A172 (cell line): ENCODE results near the gene ZNF860. TPM values are rescaled to one million over a fixed set of nuclear protein-coding genes. Genes with fewer than 3 reads are reported as not detected.
A peak's percentile ranks its signal among the peaks of the same experiment; 100 is the strongest.
"Not testable (repeated sequence)": the region's sequence is repeated elsewhere in the genome, so short reads cannot be mapped to it uniquely, and the experiment has no call there.

Source experiments
- DNase-seq: peaks from one replicate; pipeline ENCODE4 v3.0.0-alpha.2; 2015; ENCODE audit warnings: low spot score
- total RNA-seq: library from RNA; depleted of rRNA; stranded (reverse); fragments of >200 nt; shearing (Covaris generic); gene quantifications from 2 replicates; pipeline ENCODE4 v1.2.3, GENCODE V29; 2014

Gene ZNF860
- total RNA-seq, 1 experiment from 2014 or later, result 3.2 TPM

GRCh38 chr3:31996195-31996594 is 14.6 kb downstream of the ZNF860 start:
- DNase-seq, result no peak

- no peak for DNase-seq
Measured at GRCh38 chr3:31997500-31997899, 15.9 kb downstream of the ZNF860 start.

GRCh38 chr3:31999907-32000439 is 18.4 kb downstream of the ZNF860 start:
- no peak for DNase-seq

- DNase-seq, result no peak
Measured at GRCh38 chr3:32000877-32001276, 19.3 kb downstream of the ZNF860 start.

DNA sequence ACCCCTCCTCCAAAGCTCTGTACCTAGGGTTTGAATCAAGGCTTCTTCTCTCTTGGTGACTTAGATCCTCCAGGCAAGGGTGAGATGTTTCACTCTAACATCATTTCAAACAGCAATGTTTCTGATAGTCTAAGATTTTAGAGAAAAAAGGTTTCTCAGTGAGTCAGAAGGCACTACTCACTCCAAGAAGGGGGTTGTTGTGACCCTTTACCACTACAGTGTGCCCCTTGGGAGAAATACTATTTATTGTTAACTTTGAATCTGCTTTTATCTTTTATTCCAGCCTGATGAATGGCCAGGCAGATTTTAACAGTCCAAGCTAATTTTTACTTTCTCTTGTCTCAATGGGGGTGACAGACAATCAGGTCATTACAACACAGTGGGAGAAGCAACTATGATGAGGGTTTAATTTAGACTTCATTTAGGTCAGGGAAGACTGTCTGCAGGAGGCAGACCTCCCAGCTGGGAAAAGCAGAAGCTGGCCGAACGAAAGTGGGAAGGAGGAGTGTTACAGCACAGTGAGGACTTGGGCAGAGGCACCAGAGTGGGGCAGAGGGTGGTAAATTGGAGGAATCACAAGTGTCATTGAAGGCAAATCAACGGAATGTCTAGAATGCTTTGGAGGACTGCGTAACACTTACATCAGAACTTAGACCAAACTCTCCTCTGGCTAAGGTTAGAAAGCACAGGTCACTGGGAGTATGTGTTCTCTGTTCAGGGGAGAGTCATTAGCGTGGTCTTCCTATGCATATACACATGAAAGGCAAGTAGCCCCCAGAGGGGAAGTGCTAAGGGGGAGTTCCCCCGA is 21.2 kb downstream of the ZNF860 start:
- no peak for DNase-seq

GRCh38 chr3:32003380-32003779 is 21.8 kb downstream of the ZNF860 start:
- DNase-seq, result no peak

- no peak for DNase-seq
Measured at GRCh38 chr3:32004113-32004765, 22.7 kb downstream of the ZNF860 start.

GRCh38 chr3:32009101-32009500 is 27.6 kb downstream of the ZNF860 start:
- no peak for DNase-seq

- DNase-seq, result no peak
Measured at GRCh38 chr3:32009957-32010356, 28.4 kb downstream of the ZNF860 start.

GRCh38 chr3:32010699-32011098 is 29.1 kb downstream of the ZNF860 start:
- not testable (repeated sequence) for DNase-seq

- not testable (repeated sequence) for DNase-seq
Measured at GRCh38 chr3:32015638-32016037, 34.1 kb downstream of the ZNF860 start.

GRCh38 chr3:32017286-32017685 is 35.7 kb downstream of the ZNF860 start:
- DNase-seq, result no peak

DNA sequence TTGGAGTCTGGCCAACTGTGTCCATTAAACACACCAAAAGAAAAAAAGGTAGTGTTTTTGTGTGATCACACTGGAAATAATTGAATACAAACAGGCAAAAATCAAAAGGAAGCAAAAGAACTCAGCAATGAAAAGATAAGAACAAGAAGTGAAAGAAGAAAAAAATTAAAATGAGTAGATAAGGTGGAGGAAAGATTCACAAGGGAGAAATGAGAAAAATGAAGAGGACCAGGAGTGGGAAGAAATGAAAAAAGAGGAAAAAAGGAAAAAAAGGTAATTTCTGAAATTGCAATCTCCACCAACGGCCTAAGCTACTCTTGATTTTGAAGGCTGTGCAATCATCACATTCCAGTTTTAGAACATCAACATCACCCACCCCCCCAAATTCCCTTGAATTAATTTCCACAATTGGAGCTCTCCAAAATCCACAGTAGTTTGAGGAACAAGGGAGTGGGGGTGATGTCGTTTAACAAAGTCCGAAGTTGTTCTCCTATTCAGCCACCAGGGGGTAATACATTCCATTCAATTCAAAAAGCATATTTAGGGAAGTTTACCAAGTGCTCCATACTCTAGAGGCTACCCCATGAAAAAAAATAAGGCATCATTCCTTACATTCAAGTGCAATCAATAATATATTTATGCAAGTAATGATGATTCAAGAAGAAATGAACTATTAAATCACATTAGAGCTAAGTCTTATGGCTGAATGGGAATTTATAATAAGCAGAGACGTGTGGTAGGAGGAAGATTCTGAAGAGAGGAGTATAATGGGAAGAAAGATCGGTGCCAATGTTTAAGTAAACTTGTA is 37.4 kb downstream of the ZNF860 start:
- peak; percentile 70 for DNase-seq

GRCh38 chr3:32021155-32021554 is 39.6 kb downstream of the ZNF860 start:
- no peak for DNase-seq

DNA sequence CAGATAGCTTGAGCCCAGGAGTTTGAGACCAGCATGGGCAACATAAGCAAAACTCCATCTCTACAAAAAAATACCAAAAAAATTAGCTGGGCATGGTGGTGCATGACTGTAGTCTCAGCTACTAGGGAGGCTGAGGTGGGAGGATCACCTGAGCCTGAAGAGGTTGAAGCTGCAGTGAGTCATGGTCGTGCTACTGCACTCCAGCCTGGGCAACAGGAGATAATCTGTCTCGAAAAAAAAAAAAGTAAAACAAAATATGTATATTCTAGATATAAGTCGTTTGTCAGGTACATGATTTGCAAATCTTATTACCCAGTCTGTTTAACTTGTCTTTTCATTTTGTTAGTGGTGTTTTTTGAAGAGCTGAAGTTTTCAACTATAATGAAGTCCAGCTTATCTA is 40.2 kb downstream of the ZNF860 start:
- no peak for DNase-seq

DNA sequence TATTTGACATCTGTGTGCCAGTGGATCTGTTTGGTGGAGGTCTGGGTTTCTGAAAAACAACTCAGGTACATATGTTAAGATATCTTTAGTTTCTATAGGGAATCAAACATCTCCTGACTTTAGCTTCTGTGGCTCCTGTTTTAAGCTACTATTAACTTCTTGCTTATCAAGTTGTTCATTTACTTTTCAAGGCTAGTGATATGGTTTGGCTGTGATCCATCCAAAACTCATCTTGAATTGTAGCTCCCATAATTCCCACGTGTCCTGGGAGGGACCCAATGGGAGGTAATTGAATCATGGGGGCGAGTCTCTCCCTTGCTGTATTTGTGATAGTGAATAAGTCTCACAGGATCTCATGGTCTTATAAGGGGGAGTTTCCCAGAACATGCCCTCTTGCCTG is 41.4 kb downstream of the ZNF860 start:
- no peak for DNase-seq

- no peak for DNase-seq
Measured at GRCh38 chr3:32026593-32026992, 45.0 kb downstream of the ZNF860 start.

DNA sequence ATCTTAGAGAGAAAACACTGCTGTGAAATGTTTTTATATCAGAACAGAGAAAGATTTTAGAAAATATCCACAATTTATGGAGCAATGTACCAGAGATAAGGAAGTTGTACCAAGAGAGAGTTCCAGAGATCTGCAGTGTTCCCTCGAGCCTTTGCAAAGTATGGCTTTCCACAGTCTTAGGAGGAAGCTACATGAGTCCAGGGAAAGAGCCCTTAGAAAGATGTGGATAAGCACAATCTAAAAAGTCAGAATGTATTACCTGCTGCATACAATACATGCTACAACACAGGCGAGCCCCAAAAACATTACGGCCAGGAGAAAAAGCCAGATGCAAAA is 56.4 kb downstream of the ZNF860 start:
- DNase-seq, result no peak

DNA sequence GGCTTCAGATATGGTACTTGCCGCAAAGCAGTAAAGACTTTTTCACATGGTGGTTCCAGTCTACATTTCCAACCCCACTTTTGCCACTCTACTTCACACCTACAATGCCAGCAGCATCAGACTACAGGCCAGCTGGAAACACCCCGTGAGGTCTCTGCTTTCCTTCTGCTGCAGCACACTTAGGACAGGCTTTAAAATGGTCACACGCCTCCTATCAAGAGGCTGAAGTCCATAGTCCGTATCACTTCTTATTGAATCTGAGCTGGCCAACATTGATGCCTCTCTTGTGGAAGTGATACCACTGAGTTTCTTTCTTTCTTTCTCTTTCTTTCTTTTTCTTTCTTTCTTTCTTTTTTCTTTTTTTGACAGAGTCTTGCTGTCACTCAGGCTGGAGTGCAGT is 59.8 kb downstream of the ZNF860 start:
- DNase-seq, result no peak
